Adipose tissue (tissue), 3 donors: ENCODE data around the gene ZNF77. TPM values are rescaled to one million over a fixed set of nuclear protein-coding genes. Genes with fewer than 3 reads are reported as not detected.
"Not testable (repeated sequence)": the region's sequence is repeated elsewhere in the genome, so short reads cannot be mapped to it uniquely, and the experiment has no call there.

Experiments used
- H3K27ac ChIP-seq: one replicate; pipeline ENCODE4 v1.5.1; 2013; ENCODE audit warnings: low read depth, low read length
- WGBS, 3 donors: extraction: QIAGEN DNeasy Blood & Tissue Kit; methylation state at CpG; one replicate each; pipeline ENCODE4 v1.1.7; 2013; 5-methylcytosine and 5-hydroxymethylcytosine counted together
- polyA plus RNA-seq, 3 donors: library from polyadenylated mRNA; stranded (reverse); fragments of 200-250 nt; gene quantifications; one replicate each; pipeline ENCODE4 v1.2.3, GENCODE V29; 2013
- donor health status: healthy with polysubstance abuse.
- donor health status: Bipolar disorder and iron deficiency.
- donor health status: healthy.

Gene ZNF77
- 1 to 10 TPM; 1.1 to 2.1 (median 1.7) TPM for polyA plus RNA-seq

DNA sequence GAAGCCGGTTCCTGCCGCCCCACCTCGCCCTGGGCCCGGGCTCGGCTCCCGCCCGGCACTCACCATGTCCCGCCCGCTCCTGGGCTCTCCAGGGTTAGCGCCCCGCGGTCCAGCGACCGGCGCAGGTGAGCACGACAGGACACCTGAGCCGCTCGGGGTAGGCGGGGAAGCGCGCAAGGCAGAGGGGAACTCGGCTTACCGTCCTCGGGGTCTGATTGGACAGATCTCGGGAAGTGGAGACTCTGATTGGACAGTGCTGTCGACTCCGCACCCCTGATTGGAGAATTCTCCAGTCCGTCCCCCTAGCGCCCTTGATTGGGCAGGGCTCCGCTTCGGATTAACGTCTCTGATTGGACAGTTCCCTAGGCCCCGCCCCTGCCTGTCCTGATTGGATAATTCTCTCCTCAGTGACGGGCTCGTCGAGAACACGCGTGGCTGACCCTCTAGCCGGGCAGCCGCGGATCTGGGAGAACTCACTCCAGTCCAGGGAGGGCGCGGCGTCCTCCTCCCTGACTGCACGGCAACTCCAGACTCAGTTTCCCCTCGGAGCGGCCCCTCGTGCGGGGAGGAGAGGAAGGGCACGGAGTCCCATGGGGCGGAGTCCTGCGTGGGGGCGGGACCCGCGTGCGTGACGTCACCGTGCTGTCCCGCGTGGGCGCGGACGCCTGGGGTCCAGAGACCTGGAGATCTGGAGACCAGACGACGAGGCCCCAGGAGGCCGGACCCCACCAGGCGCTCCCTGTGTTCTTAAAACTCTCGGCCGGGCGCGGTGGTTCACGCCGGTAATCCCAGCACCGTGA, at the start of gene ZNF77:
Gene ZNF77 (minus strand): TSS at position 197 of the 800 bp plus-strand sequence. CDS start 131 bp downstream, at position 66.
- WGBS, 3 donors, result 0 to 1% (median 1%) methylated on average over 69 to 74 of the region's 74 CpGs
- H3K27ac ChIP-seq, result no peak within 1 kb of the TSS

DNA sequence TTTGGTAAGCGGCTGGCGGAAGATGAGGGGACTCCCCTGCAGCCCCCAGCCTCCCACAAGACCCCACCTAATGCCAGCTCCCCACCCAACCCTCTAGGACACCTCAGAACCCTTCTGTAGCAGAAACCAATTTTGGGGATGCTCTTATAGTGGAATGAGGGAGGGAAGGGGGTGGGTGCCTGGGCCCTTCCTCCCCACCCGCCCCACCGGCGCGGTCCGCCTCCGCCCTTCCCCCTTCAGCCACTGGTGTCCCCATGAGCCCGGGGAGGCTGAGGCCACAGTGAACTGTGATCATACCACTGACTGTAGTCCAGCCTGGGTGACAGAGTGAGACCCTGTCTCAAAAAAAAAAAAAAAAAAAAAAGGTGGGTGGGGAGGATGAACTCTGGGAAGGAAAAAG, 48.8 kb upstream of the ZNF77 start:
- 38 to 73% (median 68%) methylated on average over 6 to 9 of the region's 9 CpGs for WGBS, 3 donors
- H3K27ac ChIP-seq, result no peak overlapping the region

DNA sequence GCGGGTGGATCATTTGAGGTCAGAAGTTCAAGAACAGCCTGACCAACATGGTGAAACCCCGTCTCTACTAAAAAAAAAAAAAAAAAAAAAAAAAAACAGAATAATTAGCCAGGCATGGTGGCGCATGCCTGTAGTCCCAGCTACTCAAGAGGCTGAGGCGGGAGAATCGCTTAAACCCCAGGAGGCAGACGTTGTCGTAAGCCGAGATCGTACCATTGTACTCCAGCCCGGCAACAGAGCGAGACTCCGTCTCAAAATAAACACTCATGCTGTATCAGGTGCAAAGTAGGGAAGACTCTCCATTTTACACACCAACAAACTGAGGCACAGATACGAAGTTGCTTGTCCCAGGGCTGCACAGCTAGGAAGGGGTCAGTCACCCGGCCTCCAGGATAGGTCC, 48.2 kb upstream of the ZNF77 start:
- 68 to 80% (median 79%) methylated on average over 13 to 14 of the region's 14 CpGs for WGBS, 3 donors
- no peak overlapping the region for H3K27ac ChIP-seq

DNA sequence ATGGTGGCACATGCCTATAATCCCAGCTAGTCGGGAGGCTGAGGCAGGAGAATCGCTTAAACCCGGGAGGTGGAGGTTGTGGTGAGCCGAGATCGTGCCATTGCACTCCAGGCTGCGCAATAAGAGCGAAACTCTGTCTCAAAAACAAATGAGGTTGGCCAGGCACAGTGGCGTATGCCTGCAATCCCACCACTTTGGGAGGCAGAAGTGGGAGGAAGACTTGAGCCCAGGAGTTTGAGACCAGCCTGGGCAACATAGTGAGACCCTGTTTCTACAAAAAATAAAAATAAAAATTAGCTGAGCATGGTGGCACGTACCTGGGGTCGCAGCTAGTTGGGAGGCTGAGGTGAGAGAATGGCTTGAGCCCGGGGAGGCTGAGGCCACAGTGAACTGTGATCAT, 47.6 kb upstream of the ZNF77 start:
- WGBS, 3 donors, result 90 to 94% (median 93%) methylated on average over 11 of the region's 11 CpGs
- not testable (repeated sequence) for H3K27ac ChIP-seq

DNA sequence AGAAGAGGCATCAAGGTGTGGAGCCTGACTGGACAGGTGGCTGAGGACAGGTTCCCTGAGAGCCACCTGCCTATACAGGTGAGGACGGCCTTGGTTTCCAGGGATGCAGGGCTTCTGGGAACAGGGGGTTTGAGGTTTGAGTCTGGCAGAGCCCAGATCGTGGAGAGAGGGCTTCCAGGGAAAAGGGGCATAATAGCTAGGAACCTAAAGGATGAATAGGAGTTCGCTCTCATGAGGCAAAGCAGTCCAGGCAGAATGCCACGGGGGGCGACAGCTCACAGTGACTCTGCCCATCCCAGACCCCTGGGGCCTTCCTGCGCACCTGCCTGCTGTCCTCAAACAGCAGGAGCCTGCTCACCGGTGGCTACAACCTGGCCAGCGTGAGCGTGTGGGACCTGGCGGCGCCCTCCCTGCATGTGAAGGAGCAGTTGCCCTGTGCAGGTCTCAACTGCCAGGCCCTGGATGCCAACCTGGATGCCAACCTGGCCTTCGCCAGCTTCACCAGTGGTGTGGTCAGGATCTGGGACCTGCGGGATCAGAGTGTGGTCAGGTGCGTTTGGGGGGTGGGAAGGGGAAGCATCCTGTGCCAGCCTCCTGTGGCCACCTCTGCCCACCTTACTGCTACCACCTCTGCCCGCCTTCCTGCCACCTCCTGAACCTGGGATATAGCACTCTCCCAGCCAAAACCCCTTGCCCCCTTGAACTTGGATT, 44.6 kb upstream of the ZNF77 start:
- 96 to 97% (median 96%) methylated on average over 13 to 15 of the region's 15 CpGs for WGBS, 3 donors
- H3K27ac ChIP-seq, result no peak overlapping the region

DNA sequence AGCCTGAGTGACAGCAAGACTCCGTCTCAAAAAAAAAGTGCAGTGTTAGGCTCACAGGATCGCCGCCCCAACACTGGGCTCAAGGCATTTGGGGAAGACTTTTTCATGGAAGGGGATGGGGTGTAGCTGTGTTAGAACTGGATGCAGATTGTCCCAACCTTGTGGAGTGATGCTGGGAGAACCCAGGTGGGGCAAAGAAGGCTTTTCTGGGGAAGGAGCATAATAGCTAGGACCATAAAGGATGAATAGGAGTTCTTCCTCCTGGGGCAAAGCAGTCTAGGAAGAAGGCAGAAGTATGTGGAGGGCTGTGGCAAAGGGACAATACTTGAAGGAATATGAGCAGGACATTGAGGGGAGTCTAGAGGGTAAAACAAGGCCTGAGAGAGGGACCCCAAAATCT, 43.8 kb upstream of the ZNF77 start:
- H3K27ac ChIP-seq, result no peak overlapping the region
- 95 to 97% (median 95%) methylated on average over 3 of the region's 3 CpGs for WGBS, 3 donors

DNA sequence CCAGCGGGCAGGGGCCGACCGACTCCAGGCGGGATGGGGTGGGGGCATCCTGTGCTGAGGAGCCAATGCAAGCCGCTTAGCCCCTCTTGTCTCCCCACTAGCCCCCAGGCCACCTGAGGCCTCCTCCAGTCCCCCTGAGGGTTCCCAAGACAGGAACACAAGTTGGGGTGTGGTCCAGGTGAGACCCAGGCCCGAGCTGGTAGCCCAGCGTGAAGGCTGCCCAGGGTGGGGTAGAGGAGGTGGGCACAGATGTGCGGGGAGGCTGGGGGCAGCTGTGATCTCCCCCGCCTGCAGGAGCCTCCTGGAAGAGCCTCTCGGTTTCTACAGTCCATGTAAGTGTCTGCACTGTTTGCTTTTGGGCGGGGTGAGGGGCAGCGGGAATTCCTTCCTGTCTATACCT, 43.0 kb upstream of the ZNF77 start:
- H3K27ac ChIP-seq, result no peak overlapping the region
- WGBS, 3 donors, result 80 to 89% (median 85%) methylated on average over 12 of the region's 12 CpGs

DNA sequence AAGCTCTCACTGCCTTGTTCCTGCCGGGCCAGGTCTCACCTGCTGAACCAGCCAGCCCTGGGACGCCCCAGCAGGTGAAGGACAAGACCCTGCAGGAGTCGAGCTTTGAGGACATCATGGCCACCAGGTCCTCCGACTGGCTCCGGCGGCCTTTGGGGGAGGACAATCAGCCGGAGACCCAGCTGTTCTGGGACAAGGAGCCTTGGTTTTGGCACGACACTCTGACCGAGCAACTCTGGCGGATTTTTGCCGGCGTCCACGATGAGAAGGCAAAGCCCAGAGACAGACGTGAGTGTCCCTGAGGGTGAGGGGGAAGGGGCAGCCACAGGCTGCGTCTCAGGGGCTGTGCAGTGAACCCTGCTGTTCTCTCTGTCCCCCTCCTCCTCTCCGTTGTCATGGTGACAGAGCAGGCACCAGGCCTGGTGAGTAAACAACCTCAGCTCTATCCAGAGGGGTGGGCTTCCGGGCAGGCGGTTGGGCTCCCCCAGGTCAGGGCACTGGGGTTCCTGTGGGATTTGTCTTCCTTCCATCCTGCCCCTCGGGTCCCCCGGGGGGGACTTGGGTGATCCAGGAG, 42.3 kb upstream of the ZNF77 start:
- H3K27ac ChIP-seq, result no peak overlapping the region
- WGBS, 3 donors, result 30 to 60% (median 39%) methylated on average over 20 of the region's 20 CpGs

DNA sequence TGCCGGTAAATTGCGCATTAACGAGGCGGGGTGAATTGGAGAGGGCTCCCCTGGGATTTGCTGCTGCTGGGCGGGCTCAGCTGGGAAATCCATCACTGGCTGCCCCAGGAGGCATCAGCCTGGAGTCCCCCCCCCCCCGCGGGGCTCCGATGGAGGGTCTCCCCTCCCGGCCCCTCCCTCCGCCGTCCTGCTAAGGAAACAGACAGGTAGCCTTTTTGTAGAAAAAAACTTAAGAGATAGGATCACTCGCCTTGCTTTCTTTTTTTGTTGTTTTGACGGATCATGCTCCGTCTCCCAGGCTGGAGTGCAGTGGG, 39.4 kb upstream of the ZNF77 start:
- WGBS, 3 donors, result 2 to 4% (median 2%) methylated on average over 14 of the region's 14 CpGs
- no peak overlapping the region for H3K27ac ChIP-seq

DNA sequence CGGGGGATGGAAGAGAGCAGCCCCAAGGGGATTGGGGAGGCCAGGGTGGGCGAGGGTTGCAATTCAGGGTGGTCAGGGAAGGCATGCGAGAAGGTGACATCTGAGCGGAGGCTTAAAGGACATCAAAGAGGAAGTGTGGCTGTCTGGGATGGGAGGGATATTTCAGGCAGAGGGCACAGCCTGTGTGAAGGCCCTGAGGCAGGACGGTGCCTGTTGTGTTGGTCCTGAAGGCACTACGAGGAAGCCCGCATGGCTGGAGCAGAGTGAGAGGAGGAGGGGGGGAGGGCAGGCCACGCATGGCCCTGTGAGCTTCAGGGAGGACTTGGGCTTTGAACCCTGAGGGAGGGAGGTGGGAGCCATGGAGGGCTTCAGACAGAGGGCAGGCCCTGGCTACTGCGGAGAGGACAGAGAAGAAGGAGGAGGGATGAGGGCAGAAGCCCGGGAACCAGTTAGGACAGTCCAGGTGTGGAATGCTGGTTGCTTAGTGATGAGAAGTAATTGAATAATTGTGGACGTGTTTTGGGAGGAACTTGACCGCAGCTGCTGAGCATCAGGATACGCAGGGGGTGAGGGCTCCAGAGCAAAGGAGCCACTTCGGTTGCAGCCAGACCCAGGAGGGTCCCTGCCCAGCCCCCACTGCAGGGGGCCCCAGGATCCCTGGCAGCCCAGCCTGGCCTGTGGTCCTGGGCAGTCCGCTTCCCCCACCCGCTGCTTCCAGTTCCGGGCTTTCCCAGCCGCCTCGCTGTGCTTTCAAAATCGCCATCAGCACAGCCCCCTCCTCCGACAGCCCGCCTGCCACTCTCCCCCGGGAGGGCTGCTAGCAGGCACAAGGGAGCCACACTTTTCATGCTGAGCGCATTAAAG, 38.8 kb upstream of the ZNF77 start:
- WGBS, 3 donors, result 6 to 11% (median 9%) methylated on average over 19 to 24 of the region's 24 CpGs
- peak overlapping the region; percentile 90 for H3K27ac ChIP-seq

DNA sequence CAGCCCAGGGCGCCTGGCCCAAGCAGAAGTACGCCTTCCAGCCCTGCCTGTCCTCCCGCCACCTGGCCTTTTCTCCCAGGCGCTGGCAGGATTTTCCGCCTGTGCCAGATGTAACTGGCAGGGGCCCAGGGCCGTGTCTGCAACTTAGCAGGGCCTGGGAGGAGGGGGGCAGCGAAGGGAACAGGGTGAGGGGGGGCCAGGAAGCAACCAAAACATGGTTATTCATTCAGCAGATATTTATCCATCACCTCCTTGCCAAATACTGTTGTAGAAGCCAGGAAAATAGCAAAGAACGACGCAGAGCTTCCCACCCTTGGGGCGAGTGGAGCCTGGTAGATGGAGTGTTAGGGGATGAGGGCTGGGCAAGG, 38.2 kb upstream of the ZNF77 start:
- H3K27ac ChIP-seq, result peak overlapping the region; percentile 90
- WGBS, 3 donors, result 0 to 8% (median 3%) methylated on average over 9 to 10 of the region's 10 CpGs

DNA sequence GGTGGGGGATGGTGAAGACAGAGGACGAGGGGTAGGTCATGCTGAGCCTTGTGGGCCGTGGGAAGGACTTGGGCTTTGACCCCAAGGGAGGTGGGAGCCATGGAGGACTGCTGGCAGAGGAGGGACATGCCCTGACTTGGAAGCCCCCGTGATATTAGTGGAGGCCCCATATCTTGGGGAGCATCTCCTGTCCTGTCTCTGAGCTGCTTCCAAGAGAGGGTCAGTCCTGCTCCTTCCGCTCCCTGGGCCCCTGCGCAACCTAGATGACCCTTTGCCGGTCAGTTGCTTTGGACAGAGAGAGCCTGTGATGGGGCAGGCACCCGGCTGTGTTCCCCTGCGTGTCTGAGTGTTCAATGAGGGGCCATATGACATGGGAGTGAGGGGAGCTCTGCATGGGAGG, 37.8 kb upstream of the ZNF77 start:
- no peak overlapping the region for H3K27ac ChIP-seq
- WGBS, 3 donors, result 29 to 32% (median 32%) methylated on average over 6 to 8 of the region's 8 CpGs

DNA sequence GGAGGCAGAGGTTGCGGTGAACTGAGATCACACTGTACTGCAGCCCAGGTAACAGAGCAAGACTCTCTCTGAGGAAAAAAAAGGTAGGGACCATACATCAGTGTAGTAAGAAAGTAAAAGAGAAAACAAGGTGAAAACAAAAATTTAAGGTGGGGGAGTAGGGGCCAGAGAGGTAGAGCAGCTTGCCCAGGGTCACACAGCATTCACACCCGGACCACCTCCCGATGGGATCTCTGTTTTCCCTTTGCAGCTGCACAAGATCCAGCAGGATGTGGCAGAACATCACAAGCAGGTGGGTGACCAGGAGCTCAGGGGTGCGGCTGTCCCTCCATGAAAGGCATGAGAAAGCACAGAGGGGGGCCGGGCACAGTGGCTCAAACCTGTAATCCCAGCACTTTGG, 37.1 kb upstream of the ZNF77 start:
- H3K27ac ChIP-seq, result no peak overlapping the region
- WGBS, 3 donors, result 79 to 88% (median 84%) methylated on average over 5 of the region's 5 CpGs

DNA sequence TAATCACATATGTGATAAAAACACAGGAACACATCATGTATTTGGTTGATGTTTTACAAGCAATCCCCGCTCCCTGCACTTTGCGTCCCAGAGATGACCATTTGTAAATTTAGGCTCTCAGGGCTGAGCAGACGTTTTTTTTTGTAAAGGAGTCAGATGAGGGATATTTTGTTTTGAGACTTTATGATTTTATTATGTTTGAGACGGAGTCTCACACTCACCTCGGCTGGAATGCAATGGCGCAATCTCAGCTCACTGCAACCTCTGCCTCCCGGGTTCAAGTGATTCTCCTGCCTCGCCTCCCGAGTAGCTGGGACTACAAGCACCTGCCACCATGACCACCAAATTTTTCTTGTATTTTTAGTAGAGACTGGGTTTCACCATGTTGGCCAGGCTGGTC, 34.0 kb upstream of the ZNF77 start:
- no peak overlapping the region for H3K27ac ChIP-seq
- WGBS, 3 donors, result 72 to 78% (median 76%) methylated on average over 9 of the region's 9 CpGs

DNA sequence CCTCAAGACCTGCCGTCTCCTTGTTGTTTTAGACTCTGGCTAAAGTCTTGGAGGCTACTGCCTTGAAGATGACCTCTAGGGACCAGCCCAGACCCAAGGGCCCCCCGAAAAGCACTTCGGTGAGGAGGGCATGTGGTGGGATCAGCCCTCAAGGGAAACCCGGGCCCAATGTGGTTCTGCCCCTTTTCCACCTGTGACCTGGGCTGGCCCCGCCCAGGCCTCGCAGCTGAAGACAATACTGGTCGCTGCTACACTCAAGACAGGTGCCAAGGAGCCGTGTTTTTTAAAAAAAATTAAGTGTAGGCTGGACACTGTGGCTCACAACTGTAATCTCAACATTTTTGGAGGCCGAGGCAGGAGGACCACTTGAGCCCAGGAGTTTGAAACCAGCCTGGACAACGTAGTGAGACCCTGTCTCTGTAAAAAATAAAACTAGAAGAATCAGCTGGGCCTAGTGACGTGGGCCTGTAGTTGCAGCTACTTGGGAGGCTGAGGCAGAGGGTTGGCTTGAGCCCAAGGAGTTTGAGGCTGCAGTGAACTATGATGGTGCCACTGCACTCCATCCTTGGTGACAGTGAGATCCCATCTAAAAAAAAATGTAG, 33.5 kb upstream of the ZNF77 start:
- WGBS, 3 donors, result 36 to 81% (median 76%) methylated on average over 11 of the region's 11 CpGs
- H3K27ac ChIP-seq, result no peak overlapping the region

DNA sequence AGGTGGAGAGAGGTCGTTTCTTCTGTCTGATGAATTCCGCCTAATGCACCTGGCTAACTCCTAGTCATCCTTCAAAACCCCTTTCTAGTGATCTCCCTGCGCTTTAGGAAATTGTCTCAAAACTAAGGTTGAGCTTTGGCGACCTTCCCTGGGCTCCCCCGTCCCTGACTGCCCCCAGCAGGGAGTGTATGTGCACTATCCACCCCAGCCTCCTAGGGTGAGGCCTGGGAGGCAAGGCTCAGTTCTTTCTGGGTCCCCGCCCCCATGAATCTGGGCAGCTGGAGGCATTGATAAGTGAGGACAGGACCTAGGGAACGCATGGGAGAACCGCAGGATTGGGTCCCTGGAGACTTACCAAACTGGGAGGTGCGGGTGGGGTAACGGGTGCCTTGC, 33.0 kb upstream of the ZNF77 start:
- no peak overlapping the region for H3K27ac ChIP-seq
- WGBS, 3 donors, result 29 to 60% (median 51%) methylated on average over 10 of the region's 10 CpGs

DNA sequence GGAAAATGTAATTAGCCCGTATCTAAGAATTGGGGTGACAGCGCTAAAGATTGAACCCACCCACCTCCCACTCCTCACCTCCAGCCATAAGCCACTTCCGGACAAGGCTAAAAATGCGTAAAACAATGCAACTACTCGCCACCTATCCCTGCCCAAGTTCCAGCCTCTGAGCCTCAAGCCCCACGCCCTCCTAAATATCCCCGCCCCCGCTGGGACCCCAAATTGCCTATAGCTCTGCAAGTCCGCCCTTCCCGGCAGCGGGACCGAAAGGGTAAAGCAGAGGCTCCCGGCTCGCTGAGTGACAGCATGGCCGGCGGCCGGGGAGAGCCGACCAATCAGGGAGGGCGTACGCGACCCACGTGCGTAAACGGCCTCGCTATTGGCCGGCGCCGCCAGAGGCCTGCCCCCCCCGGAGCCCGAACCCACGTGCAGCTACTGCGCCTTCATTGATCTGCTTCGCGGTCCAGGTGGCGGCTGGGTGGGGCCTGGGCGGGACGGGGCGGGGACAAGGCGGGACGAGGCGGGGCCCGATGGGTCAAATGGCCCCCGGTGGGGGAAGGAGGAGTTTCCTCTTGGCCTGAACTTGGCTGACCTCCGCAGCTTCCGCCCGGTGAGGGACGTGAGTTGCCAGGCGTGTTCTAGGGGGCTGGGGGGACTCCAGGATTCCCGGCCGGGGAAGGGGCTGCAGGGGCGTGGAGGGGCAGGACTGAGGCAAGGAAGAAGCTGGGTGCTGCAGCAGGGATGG, 32.4 kb upstream of the ZNF77 start, which contains the start of gene TLE6:
Gene TLE6 (plus strand): TSS at position 564 of the 745 bp plus-strand sequence. CDS start 670 bp downstream, outside the sequence.
- no peak within 1 kb of the TSS for H3K27ac ChIP-seq
- 0 to 1% (median 1%) methylated on average over 50 to 51 of the region's 51 CpGs for WGBS, 3 donors

DNA sequence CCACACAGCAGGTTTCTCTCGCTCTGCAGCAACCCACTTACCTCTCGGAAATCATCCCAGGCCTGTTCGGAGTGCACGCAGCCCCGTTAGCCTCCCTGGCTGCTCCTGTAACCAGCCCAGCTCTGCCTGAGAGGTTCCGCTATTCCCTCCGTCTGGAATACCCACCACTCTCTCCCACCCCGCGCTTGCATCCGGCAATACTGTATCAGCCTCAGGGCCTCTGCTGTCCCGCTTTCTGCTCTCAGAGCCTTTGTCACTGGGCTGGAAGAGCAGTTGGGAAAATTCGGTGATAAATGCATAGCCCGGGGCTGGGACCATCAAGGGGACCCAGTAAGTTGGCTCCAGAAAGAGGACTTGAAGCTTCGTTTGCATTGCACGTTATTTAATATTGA, 31.8 kb upstream of the ZNF77 start:
- H3K27ac ChIP-seq, result no peak overlapping the region

More for the DNA sequence above, 31.8 kb upstream of the ZNF77 start:
- WGBS, 3 donors, result 10 to 20% (median 15%) methylated on average over 15 of the region's 15 CpGs
